ENCODE results near the gene ARHGAP30.

ARHGAP30 gene

DNA sequence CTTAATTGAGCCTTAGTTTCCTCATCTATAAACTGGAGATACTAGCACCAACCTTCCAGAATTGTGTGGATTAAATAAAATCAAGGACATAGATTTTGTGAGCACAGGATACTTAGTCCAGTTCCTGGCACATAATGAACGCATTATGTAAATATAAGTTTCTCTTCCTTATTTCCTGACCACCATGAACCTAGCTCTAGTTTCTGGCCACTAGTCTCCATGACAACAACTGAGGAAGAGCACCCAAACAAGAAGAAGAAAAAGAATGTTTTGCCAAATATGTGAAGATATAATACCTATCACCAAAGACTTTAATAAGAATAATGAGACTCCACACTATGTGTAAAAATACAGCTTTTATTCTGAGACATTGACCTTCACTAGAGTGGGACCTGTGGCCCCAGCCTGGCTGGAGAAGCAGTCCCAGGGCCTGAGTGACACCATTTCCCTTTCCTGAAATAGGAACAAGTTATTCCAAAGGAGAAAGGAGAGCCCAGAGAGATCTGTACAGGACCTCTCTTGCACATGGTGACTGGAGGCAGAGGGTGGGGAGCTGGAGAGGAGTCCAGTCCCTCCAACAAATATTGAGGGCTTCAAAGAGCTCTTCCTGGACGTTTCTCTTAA, 23.0 kb downstream of the ARHGAP30 start:
- TF ChIP-seq, protein P1, sequence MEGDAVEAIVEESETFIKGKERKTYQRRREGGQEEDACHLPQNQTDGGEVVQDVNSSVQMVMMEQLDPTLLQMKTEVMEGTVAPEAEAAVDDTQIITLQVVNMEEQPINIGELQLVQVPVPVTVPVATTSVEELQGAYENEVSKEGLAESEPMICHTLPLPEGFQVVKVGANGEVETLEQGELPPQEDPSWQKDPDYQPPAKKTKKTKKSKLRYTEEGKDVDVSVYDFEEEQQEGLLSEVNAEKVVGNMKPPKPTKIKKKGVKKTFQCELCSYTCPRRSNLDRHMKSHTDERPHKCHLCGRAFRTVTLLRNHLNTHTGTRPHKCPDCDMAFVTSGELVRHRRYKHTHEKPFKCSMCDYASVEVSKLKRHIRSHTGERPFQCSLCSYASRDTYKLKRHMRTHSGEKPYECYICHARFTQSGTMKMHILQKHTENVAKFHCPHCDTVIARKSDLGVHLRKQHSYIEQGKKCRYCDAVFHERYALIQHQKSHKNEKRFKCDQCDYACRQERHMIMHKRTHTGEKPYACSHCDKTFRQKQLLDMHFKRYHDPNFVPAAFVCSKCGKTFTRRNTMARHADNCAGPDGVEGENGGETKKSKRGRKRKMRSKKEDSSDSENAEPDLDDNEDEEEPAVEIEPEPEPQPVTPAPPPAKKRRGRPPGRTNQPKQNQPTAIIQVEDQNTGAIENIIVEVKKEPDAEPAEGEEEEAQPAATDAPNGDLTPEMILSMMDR (IDR thresholded peaks at IDR 0.05; ENCODE audit: borderline replicate concordance, insufficient read depth, low read depth, low read length) = no peak
- peak overlapping the region; percentile 77 for H3K4me3 ChIP-seq (ENCODE audit: low read depth, low read length)

DNA sequence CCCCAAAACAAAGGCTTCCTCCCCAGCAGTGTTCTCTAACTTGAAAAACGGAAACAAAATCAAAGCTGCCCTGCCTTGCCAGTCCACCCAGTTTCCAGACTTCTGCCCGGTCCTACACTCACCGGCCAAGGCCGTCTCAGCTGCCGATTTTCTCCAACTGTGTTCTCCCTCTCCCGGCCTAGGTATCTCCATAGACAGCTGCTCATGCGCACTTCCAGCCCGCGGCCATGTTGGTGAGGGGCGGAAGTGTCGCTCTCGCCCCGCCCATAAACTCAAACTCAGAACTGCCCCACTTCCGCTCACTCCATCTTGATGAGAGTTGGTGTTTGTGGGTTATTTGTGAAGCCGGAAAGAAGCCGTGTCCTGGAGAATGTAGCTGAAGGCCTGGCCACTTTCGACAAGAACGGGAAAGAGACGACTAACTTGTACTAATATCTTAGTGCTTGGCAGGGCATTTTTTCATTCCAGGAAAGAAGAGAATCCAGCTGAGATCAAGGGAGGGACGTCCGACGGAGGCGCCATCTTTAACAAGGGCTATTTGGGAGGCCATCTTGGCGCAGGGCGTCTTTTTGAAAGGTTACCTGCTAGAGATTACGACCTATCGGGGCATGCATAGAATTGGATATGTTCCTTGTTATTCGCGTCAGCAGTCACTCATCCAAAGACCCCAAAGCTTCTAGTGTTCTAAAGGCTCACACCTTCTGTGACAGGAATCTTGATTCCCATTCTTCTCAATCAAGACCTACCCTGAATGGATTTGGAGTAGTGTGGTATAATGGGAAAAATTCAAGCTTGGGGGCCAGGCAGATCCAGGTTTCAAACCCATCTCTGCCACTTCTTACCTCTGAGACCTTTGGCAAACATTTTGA, 23.7 kb downstream of the ARHGAP30 start, which contains the start of gene USF1:
Gene USF1 (minus strand): TSS at position 242 of the 869 bp plus-strand sequence. CDS start 2,702 bp downstream, outside the sequence.
- TF ChIP-seq, protein P1 (IDR thresholded peaks at IDR 0.05; ENCODE audit: borderline replicate concordance, insufficient read depth, low read depth, low read length) = no peak
- H3K4me3 ChIP-seq (ENCODE audit: low read depth, low read length) = peak within 1 kb of the TSS; percentile 77

DNA sequence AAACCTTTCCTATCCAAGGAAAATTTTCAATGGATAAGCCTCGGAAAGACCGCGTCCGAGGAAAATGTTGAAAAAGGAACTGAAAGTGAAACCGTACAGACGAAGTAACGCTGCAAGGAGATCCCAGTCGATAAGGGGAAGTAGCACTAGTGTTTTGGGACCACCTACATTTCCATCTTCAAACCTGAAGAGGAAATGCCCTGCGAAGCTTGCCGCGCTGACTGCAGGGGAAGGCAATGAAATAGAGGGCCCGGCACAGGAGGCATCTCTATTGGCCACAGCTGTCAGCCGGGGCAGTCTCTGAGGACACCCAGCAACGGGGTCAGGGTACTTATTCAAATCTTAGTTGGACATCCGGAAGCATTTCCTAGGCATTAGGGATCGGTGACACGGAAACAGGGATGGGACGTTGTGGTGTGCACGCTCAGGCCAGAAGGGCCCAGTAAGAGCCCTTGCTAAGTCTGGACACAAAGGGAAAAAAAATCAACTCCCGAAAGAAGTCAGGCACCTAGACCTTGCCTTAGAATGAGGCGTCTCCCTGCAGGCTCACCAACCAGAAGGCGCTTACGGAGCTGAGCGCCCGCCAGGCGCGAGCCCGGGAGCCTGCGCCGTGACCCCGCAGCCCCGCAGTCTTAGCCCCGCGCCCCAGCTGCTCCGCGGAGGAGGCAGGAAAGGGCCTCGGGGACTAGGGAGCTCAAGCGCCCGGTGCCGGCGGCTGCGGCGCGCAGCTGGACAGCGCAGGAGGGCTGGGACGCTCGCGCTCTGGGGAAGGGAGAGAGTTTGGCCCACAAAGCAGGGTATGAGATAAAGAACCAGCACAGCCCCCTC, 24.6 kb downstream of the ARHGAP30 start:
- peak overlapping the region; percentile 77 for H3K4me3 ChIP-seq (ENCODE audit: low read depth, low read length)
- TF ChIP-seq, protein P1 (IDR thresholded peaks at IDR 0.05; ENCODE audit: borderline replicate concordance, insufficient read depth, low read depth, low read length) = no peak

DNA sequence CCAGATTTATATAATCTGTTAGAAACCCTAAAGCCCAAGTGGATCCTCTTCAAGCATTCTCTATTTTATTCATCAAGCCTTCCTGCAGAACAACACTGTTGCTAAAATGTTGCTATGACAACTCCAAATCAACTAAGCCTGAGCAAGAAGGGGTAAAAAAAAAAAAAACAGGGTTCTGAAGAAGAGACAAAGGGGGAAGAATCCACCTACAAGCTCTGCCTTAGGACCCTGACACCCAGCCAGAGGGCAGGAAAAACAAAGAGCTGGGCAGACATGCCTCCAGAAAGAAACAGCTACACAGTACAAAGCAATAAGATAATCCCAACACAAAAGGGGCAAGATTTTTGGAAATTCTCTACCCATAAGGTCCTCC, 25.2 kb downstream of the ARHGAP30 start:
- TF ChIP-seq, protein P1 (IDR thresholded peaks at IDR 0.05; ENCODE audit: borderline replicate concordance, insufficient read depth, low read depth, low read length) = no peak
- H3K4me3 ChIP-seq (ENCODE audit: low read depth, low read length) = peak overlapping the region; percentile 77

DNA sequence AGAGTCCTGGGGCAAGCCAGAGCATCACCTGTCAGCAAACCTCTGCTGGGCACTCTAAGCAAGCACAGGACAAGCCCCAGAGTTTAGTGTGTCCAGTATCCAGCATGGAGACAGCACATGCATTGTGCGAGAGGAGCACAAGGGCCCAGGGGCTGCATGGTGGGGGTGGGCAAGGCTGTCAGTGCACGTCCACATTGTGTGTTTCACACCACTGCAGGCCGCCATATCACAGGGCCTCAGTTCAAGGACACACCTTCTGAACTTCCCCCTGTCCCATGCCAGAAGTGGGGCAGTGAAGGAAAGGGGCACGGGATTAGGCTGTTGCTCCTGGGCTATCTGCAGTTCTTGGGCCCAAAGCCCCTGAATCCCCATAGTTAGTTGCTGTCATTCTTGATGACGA, 30.1 kb downstream of the ARHGAP30 start:
- H3K4me3 ChIP-seq (ENCODE audit: low read depth, low read length) = no peak overlapping the region
- TF ChIP-seq, protein P1 (IDR thresholded peaks at IDR 0.05; ENCODE audit: borderline replicate concordance, insufficient read depth, low read depth, low read length) = no peak

DNA sequence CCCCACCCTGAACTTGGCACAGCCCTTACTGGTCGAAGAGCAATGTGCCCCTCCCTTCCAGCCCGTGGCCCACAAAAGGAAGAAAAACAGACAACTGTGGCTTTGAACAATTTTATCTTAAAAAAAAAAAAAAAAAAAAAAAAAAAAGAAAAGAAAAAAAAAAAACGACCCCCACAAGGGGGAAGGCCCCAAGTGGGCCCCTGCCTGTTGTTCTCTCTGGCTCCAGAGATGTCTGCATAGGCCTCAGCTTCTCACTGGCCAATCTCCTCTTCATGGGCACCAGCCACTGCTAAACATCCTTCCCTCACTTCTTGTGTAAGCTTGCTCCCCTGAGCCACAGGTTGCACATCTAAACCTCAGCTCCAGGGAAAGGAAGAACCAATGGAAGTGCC, 30.5 kb downstream of the ARHGAP30 start:
- peak overlapping the region; percentile 63 for H3K4me3 ChIP-seq (ENCODE audit: low read depth, low read length)
- TF ChIP-seq, protein P1 (IDR thresholded peaks at IDR 0.05; ENCODE audit: borderline replicate concordance, insufficient read depth, low read depth, low read length) = no peak
